ENCODE measurements around the gene GLDN.

Gene GLDN

DNA sequence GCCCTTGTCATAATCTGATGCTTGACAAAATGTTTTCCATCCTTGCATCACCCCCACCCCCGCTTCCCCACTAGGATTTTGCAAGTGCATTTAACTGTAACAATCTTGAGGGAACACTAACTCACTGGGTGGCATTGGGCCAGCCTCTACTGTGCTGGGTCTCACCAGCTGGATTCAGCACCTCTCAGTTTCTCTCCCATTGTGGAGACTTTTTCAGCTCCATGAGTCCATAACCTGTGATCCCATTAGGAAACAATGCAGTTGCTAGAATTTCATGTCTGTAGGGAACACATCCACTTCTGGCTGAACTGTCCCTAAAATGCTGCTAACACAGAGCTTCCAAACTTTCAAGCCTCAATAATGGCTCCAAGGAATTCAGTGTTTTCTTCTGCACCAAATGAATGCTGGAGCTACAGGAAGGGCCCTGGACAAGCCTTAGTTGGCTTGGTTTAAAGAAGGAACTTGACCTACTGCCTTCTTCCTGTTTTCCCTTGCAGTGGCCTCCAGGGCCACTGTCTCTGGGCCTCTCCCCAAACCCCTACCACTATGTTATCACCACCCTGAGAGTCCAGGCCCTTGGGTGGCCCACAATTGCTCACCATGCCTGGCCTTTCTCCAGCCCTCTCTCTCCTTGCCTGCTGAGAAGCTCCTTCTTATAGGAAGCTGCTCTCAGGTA lies 18.7 kb upstream of the GLDN start:
- no peak for DNase-seq (ENCODE audit: low spot score)

DNA sequence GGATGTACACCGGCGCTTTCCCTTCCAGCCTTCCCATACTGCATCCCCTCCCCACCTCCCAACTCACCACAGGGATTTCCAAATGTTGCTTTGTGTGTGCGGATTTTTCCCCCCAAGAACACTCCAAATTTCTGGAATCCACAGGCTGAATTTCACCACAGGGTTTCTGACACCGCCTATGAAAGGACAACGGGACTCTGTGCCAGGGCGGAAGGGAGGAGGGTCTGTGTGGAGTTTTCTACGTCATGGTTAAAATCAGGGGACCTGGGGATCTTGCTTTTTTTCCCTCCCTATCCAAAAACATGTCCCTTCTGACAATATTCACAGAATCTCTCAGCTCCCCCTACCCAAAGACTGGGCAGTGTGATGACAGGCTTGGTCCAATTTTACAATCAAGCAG lies 17.7 kb upstream of the GLDN start:
- no peak for DNase-seq (ENCODE audit: low spot score)

DNA sequence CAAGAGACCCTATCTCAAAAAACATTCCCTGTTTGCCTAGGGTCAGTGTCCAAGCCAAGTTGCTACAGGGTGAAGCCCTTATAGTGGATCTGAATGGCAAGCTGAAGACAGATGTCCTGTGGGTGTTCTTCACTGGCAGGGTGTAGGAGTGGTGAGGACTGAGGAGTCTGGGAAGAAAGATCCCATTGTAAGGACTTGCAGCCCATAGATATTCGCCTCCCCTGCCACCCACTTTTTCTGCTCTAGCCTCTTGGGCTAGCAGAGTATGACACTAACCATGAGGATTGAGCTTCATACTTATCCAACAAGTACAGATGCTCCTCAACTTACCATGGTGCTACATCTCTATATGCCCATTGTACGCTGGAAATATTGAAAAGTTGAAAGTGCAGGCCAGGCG lies 16.3 kb upstream of the GLDN start:
- DNase-seq (ENCODE audit: low spot score), result no peak

DNA sequence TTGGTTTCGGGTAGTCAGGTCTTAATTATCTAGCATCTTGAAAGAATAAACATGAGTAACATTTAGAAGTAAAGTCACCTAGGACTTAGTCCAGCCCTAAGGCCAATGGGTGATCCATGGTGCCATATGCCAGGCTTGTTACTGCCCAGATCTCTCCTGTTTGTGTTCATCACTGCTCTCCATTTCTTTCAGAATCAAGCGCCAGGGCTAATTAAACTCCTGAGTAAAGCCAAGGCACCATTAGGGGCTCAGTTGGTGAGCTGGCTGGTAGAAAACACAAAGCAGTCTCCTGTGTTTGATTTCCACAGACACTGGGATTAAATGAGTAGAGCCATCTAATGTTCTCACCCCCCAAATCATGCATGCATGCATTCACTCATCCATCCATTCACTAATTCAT lies 14.4 kb upstream of the GLDN start:
- no peak for DNase-seq (ENCODE audit: low spot score)

- DNase-seq (ENCODE audit: low spot score), result no peak
Measured at GRCh38 chr15:51328926-51329325, 12.5 kb upstream of the GLDN start.

DNA sequence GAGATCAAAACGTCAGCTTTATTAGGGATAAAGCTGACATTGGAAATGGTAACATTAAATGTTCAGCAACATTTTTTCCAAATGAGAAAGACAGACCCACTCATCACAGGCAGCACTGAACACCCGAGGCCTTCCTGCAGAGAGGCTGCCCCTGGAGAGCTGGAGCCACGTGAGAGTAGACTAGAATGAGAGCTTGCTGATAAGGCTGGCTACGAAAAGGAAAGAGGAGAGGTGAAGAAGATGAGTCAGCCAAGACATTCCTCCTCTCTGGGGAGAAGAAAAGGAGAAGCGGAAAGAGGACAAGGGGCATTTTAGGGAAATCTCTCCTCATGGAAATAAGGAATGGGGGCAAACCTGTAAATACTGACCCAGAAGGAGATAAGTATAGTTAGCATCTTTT lies 10.3 kb upstream of the GLDN start:
- DNase-seq (ENCODE audit: low spot score), result no peak

- no peak for DNase-seq (ENCODE audit: low spot score)
Measured at GRCh38 chr15:51332206-51333147, 9.0 kb upstream of the GLDN start.

DNA sequence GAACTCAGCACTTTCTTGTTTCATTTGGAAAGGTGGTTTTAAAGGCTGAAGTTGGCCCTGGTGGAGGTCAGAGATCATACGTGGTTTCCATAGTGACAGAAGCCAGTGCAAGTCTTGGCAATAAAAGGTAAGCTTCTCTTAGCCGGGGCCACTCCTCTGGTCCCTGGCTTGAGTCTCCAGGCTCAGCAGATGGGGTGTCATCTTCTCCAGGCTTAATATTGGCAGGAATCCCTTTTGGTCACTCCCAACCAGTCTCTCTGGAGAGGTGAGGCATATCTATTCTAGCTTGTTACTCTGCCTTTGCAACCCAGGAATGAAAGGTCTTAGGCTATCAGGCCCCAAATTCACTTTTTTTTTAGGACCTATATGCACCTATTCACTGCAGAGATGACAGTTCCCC lies 7.9 kb upstream of the GLDN start:
- no peak for DNase-seq (ENCODE audit: low spot score)

GRCh38 chr15:51334011-51334451 lies 7.4 kb upstream of the GLDN start:
- no peak for DNase-seq (ENCODE audit: low spot score)

GRCh38 chr15:51335087-51335486 lies 6.4 kb upstream of the GLDN start:
- DNase-seq (ENCODE audit: low spot score), result no peak

GRCh38 chr15:51335538-51336410 lies 5.7 kb upstream of the GLDN start:
- DNase-seq (ENCODE audit: low spot score), result no peak

GRCh38 chr15:51338496-51338895 lies 3.0 kb upstream of the GLDN start, which contains the start of gene CYP19A1:
Gene CYP19A1, minus strand, starts transcription at chr15:51338596. Its CDS starts 95,684 bp downstream, at chr15:51242912.
- no peak for DNase-seq (ENCODE audit: low spot score)

GRCh38 chr15:51342227-51342999 lies 958 bp downstream of the GLDN start:
- DNase-seq (ENCODE audit: low spot score), result no peak

DNA sequence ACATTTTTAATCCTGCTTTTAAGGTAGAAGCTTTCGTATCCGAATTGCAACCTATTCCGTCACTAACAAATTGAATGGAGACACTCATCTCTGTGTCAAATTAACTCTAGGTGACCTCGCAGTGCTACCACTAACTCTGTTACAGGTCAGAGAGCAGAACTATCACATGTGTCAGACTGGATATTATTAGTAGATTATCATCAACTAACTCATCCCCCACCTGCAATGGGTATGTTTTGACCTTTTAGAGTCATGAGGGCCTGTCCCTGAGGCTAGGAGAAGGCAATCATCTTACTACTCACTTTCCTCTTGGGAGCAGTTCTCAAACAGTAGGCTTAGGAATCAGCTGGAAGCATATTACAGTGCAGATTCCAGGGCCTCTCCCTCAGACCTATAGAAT lies 2.0 kb downstream of the GLDN start:
- no peak for DNase-seq (ENCODE audit: low spot score)

GRCh38 chr15:51346136-51346535 lies 4.7 kb downstream of the GLDN start:
- no peak for DNase-seq (ENCODE audit: low spot score)

- no peak for DNase-seq (ENCODE audit: low spot score)
Measured at GRCh38 chr15:51348688-51349087, 7.2 kb downstream of the GLDN start.

- no peak for DNase-seq (ENCODE audit: low spot score)
Measured at GRCh38 chr15:51349156-51349844, 7.8 kb downstream of the GLDN start.

- DNase-seq (ENCODE audit: low spot score), result no peak
Measured at GRCh38 chr15:51350723-51351122, 9.3 kb downstream of the GLDN start.

DNA sequence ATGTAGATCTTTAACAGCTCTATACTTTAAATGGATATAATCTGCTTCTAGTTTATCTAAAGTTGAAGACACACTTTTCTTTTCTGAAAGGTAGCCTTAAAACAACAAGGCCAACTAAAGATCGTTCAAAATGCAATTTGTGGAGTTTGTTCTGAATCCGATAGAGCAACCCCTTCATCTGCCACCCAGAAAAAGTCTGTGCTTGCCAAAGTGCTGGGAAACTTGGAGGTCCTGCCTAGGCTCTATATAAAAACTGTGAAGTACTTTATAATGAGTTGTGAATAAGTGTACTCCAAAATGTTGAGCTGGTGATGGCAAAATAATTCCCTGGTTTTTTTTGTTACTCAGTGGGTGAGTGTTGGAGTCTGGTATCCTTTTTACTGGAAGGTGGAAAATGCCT lies 12.5 kb downstream of the GLDN start:
- no peak for DNase-seq (ENCODE audit: low spot score)

DNA sequence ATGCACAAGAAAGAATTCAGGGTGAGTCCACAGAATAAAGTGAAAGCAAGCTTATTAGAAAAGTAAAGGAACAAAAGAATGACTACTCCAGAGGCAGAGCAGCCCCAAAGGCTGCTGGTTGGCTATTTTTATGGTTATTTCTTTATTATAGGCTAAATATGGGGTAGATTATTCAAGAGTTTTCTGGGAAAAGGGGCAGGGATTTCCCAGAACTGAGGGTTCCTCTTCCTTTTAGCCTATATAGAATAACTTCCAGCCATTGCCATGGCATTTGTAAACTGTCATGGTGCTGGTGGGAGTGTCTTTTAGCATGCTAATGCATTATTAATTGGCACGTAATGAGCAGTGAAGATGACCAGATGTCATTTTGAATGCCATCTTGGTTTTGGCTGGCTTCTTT lies 13.6 kb downstream of the GLDN start:
- no peak for DNase-seq (ENCODE audit: low spot score)

- no peak for DNase-seq (ENCODE audit: low spot score)
Measured at GRCh38 chr15:51356147-51356546, 14.7 kb downstream of the GLDN start.
